Stimulated activated CD8-positive, alpha-beta memory T cell treated with anti-CD3 and anti-CD28 coated beads, Interleukin-12 subunit alpha, Interleukin-12 subunit beta, amount 100 ng/mL, for 24 hours (primary cell): ENCODE results near the gene KCNAB1.
"Not testable (repeated sequence)": the region's sequence is repeated elsewhere in the genome, so short reads cannot be mapped to it uniquely, and the experiment has no call there.

Experiments
- DNase-seq: peaks from one replicate; pipeline ENCODE4 v3.0.0-alpha.2; 2020; ENCODE audit errors: extremely low read depth

KCNAB1 gene

DNA sequence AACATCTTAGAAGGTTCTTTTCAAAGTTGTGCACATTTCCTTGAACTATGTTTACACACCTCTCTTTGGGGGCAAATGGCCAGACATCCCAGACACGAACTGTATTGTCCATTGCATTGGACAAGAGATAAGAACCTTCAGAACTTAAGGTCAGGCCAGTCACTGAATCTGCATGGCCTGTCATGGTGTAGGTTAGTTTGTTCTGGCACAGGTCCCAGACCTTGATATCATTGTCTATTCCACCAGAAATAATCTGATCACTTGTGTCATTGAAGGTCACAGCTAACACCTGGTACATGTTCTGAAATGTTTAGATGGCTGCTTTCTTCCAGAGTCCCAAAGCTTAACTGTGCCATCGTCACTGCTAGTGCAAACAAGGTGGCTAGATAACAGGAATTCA, 55.7 kb downstream of the KCNAB1 start:
- DNase-seq = no peak

DNA sequence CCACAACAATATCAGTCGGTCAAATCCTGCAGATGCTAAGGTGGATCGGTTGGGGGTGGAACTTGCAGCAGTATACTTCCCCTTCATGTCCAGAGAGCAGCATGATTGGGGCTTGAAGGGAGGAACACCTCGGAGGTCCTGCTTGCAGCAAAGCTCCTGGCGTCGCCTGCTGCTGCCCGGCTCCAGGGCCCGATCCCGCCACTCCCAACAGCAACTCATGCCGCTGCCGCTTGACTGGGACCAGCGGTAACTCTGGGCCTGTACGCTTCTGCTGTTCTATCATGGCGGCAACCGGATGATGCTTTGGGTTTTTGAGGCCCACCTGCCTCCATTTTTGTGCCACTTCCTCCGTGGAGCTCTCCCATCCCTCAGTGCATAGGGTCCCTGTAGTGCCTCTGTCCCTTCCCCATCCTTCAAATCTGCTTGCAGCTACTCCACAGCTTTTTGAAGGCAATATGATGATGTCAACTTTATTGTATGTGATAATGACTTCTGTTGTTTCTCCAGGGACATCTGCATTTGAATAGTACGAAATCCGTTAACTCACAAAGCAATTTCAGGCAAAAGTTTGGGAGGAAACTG, 56.3 kb downstream of the KCNAB1 start:
- DNase-seq = no peak

DNA sequence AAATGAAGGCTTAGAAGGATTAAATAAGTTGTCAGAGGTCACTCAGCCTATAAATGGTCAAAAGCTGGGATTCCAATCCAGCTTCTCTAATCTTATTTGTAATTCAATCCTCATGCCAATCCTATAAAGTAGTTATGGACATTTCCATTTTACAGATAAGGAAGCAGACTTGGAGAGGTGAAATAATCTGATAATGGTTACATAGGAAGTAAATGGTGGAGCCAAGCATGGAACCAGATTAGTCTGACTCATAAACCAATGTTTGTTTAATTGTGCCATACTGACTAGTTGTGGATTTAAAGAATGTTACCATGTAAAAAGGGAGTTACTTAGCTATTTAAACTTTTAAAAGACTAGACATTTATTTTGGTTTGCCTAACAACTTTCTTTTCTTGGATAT, 59.7 kb downstream of the KCNAB1 start:
- DNase-seq = no peak

DNA sequence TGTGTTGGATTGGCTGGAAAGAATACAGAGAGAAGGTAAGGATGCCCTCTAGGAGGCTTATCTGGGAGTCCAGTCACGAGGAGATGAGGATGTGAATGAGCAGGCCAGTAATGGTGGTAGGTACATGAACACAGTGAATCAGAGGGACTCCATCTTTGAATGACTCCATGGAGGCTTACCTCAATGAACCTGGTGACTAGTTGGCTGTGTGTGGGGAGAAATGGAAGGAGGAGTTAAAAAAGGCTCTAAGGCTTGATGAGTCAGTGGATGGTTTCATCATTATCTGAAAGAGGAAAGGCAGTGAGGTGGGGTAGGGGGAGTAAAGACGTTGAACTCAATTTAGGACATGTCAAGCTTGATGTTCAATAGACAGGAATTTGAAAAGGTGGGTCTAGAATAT, 61.1 kb downstream of the KCNAB1 start:
- DNase-seq = no peak

DNA sequence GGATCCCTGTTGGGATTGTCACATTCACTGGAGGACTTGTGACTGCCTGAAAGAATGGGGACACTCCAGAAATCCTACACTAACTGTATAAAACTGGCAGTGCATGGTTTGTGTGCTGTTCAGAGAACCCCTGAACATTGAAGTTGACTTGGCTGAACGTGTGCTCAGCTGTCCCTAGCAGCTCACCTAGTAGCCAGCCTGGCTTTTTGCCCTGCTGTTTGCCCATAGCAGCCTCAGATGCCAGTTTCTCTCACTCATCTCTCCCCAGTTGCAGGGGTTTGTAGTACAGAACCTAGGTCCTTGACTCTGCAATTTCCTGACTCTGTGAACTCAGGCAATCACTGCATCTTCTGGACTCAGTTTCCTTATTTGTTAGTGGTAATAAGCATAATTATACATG, 63.0 kb downstream of the KCNAB1 start:
- no peak for DNase-seq

DNA sequence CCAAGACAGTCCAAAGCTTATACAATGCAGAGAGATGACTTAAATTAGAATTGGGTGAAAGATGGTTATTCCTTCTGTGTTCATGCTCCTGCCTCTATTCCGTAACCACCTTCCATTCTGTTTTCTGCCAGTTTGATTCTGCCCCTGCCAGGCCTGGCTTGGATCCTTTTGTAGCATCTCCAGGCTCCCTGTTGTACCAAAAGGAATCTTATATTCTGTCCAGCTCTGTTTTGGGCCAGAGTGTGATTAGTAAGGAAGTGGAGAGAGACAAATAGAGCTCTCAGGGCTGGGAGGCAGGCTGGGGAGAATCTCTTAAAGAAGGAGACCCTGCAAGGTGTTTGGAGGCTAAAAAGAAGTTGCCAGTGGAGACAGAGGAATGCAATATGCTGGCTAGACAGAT, 63.8 kb downstream of the KCNAB1 start:
- no peak for DNase-seq

DNA sequence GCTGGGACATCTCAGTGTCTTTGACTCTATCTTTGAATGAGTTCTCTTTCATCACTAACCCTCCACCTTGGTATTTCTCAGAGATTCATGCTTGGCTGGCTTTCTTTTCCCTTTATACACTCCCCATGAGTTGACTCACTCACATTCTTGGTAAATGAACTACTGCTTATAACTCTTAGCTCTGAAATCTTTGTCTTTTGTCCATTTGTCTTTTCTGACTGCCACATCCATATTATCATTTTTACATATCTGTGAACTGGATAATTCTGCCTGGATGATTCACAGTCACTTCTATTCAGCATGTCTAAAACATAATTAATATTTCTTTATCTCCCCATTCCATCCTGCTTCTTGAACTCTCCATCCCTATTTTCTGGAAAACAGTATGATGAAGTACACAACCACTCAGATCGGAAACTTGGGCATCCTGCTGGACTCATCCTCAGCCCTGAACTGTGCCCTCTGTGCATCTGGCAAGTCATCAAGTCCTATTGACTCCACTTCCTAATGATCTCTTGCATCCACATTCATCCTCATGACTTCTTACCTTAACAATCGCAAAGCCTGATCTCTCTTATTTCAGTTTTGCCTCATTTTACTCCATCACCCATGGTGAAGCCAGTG, 66.9 kb downstream of the KCNAB1 start:
- DNase-seq = no peak

DNA sequence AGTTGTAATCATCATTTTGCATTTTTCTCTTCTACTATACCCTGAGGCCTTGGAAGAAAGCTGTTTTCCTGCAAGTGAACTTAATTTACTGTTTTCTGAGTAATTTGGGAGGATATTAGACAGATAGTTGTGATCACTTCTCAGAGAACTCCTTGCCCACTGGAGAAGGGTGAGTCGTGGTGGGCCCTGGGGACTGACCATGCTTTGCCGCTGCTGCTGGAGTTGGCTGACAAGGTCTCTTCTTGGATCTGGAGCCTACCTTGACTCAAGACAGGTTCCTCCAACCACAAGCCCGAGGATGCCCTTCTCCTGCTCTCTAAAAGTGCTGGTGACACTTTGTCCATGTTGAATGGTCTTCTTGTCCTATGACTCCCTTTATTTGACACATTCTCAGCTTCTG, 68.4 kb downstream of the KCNAB1 start:
- DNase-seq = no peak

DNA sequence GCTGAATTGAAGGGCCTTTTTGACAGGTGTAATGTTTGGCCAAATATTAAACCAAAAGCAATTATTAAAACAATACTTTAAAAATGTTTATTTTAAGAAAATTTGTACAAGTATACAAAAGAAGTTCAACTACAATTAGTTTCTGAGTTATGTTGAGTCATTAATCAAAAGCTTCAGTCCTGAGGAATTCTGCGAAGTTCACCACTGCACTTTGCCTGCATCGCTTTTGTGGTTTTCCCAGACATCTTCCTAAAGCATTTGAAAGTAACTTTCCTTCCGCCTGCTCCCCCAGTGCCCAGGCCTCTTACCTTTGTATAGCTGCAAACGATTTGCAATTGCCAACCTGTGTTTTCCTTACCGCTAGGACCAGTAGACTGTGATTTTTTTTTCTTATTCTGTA, 69.5 kb downstream of the KCNAB1 start:
- no peak for DNase-seq

DNA sequence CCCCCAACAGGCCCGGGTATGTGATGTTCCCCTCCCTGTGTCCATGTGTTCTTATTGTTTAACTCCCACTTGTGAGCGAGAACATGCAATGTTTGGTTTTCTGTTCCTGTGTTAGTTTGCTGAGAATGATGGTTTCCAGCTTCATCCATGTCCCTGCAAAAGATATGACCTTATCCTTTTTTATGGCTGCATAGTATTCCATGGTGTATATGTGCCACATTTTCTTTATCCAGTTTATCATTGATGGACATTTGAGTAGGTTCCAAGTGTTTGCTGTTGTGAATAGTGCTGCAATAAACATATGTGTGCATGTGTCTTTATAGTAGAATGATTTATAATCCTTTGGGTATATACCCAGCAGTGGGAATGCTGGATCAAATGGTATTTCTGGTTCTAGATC, 74.6 kb downstream of the KCNAB1 start:
- DNase-seq = not testable (repeated sequence)

DNA sequence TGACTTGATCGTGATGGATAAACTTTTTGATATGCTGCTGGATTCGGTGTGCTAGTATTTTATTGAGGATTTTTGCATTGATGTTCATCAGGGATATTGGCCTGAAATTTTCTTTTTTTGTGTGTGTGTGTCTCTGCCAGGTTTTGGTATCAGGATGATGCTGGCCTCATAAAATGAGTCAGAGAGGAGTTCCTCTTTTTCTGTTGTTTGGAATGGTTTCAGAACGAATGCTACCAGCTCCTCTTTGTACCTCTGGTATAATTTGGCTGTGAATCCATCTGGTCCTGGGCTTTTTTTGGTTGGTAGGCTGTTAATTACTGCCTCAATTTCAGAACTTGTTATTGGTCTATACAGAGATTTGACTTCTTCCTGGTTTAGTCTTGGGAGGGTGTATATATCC, 76.8 kb downstream of the KCNAB1 start:
- not testable (repeated sequence) for DNase-seq

DNA sequence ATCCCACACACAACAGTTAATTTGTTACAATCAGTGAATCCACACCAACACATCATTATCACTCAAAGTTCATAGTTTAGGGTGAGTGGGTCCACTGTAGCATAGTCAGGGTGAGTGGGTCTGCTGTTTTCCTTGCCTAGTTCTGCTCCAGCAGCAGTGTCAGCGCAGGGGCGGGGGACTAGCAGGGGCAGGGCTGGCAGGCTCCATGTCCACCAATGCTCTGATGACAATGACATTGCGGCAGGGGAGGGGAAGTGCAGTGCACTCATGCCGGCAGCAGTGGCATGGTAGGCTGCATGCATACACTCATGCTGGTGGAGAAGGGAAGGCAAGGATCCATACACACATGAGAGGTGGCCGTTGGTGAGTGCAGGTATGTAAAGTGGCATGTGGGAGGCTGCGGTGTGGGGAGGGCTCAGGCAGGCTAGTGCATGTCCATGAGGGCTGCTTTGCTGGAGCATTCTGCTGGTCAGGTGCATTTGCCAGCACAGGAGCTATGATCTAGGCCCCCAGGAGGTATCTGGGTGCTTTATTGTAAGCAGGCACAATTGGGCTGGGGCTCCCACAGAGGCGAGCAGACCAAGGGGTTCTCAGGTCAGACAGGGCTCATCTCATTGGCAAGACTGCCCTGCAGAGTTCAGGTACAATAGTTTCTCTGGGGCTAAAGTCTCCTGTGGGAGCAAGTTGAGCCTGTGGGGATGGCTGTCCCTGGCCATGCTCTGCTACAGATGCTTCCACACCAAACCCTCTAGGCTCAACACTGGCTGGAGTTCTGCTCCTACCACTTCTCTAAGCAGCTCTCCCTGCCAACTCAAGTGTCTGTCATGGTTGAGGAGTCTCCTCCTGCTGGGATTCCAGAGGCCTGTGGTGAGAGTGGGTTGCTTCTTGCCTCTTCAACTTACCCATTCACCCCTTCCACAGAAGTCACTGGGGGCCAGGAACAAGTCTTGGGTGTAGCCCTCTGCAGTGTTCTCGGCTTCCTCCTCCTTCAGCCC, 81.3 kb downstream of the KCNAB1 start:
- DNase-seq = no peak

DNA sequence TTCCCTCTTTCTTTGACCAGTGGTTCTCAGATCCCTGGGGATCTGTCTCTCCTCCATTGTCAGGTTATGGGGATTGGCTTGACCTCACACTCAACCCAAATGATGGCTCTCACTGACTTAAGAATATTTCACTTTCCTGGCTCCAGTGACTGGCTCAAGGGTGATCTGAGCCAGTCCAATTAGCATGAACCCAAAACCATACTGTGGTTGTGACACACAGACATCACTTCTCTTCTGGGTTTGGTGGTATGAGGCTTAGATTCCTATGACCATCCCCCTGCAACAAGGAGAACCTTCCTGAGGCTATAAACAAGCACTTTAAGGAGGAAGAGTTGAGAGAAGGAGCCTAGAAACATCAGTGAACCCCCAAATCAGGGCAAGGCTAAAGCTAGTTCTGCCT, 85.8 kb downstream of the KCNAB1 start:
- no peak for DNase-seq

DNA sequence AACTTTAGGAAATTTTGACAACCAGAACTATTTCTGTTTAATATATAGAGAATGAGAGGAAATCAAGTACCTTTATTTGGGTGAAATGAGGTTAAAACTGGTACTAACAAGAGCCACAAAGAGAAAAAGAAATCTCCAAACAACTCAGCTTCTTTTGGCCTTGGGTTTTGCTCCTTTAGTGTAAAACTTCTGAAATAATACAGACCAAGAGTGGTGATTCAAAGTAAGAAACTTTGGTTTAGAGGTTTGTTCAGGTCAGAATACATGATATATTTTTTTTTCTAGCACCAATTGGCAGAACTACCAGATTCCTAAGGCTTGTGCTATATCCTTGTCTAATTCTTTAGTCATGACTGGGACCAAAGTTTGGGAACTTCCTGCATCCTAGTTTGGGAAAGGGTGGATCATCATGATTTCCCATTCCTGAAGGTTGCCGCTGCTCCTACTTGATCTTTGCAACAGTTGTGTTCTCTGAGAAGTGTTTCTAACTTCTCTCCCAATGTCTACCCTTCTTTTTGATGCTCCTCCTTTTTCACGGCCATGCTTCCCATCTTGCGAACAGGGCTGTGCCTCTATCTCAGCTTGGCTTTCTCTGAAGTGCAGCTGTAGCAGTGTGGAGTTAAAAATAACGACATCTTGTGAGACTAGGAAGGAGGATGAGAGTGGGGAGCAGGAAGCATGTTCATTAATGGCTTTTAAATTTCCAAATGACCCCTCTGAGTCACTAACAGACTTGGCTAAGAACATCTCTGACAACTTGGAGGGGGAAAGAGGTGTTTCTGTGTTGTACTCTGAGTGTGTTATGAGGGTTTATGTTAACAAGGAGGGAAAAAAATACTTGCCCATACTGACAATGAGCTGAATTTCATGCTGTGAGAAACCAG, 87.7 kb downstream of the KCNAB1 start:
- no peak for DNase-seq

DNA sequence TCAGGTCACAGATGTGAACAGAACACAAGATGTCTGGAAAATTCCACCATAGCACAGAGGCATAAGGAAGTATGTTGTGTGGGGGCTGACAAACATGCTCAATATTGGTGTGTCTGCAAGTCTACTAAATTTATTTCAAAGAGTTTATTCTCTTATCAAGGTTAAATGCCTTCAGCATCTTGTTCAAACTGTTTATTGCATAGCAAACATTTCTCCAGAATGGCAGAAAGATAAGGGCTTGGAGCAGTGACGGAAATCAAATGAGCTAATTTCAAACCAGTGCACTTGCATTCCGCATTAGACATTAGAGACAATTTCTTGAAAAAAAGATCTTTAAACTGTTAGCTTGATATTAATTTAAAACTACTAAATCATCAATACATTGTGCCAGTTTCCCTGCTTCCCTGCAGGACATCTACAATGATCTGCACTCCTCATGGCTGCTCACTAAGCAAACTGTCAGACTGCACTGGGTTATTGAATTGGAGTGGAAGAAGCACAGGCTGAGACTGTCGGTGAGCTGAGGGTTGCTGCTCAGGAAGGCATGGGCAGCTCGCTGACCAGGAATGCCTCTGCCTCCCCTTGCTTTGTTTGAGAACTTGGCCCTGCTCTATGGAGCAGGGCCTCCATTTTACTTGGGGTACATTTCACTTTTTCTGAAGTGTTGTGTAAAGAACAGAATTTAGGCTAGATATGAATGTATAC, 89.4 kb downstream of the KCNAB1 start:
- no peak for DNase-seq

DNA sequence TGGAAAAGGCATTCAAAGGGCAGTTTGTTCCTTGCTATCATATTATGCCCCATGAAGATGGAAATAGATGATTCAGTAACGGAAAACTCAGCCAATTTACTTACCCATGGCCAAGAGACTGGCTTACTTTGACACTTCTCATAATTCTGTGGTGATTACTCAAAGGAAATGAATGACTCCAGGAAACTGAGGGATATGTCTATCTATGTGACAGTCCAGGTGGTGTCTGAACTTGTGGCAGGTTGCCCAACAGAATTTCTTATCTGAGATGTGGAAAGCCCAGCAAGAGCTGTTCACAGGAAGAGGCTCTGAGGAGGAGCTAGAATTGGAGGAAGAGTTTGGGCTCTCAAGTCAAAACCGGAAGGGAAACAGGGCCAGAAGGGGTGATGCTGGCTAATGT, 91.2 kb downstream of the KCNAB1 start:
- no peak for DNase-seq

DNA sequence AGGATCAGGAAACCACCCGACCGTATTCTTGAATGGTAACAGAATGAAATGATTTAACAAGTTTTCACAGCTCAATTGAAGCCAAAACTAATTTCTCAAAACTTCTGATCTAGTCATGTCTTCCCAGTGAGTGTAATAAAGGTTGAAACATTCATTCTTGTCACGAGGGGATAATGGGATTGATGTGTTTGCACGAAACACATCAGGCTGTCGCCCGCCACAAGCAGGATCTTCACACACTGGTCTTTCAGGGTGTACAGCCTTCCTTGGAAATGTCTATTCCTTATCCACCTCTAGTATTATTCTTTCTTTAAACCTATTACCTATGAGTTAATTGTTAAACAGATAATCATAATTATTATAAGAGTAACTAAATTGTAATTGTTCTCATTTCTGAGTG, 94.3 kb downstream of the KCNAB1 start:
- no peak for DNase-seq

DNA sequence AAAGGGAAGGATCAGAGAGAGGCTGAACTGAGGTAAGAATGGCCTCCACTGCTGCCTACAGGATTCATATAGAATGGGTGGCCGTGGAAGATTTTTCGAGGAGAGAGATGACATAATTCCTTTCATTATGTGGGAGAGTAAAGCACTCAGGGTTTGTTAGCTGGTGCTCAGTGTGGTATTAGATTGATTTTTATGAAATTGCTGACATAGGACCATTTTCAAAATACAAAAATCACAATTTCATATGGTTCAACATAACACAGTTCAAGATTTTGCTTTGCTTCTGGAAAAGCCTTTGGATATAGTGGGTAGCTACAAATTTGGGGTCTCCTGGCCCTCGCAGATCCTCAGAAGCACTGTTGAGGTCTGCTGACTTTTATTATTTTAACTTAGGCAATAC, 95.4 kb downstream of the KCNAB1 start:
- DNase-seq = no peak

DNA sequence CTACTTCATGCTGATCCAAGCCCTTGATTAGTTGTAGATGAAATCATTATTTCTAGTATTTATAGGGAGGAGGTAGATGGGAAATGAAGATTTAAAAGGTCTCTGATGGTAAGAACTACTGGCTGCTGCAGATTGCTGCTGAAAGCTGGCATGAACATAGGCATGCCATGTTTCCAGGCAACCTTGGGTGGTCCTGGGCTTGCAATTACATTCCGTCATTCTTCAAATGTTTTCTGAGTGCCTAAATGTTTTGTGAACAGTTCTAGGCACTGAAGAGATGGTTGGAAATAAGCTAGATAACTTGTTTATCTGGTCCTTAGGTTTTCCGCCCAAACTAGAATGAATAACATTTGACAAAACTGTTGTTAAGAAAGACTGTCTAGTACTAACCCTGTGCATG, 95.8 kb downstream of the KCNAB1 start:
- no peak for DNase-seq

DNA sequence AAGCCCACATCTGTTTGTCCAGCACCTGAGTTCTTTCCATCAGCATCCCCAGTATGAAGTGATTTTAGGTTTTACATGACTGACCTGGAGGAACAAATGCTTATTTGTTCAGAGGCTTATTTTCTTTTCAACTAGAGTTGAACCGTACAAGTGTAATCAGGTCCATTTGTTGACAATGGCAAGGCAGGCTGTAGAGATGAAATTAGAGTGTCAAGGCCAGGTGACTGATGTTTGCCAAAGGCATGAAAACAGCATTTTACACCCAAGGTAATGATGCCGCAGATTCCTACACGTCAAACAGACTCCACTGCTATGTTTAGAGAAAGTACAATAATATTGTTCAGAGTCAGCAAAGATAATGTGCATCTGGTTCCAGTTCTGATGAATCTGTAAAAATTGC, 96.5 kb downstream of the KCNAB1 start:
- no peak for DNase-seq

DNA sequence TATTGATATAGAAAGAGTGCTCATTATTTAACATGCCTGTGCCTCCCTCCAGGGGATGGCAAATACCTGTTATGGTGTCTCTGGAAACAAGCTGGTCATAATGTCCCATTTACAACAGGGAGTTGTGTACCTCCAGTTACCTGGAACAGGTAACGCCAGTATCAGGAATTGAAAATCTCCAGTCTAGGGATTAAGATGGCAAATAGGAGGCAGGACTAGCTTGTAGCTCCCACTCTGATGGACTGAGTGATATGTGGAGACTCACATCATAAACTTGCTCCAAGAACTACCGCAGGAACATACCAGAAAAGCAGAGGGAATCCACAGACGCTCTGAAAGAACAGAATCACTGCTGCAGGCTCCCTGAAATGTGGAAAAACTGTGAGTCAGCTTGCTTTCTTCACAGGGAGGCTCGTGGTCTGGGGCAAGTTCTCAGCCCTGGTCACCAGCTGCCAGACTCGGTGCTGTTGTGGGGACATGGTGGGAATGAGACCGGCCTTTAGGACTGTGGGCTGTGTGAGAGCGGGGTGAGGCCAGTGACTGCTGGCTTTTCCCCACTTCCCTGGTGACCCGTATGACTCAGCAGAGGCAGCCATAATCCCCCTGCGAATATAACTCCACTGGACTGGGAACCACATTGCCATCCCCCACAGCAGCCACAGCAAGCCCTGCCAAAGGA, 97.4 kb downstream of the KCNAB1 start:
- DNase-seq = no peak
